IMR-90 (cell line): Measurements from ENCODE around the gene SENP7. TPM values are rescaled to one million over a fixed set of nuclear protein-coding genes. Genes with fewer than 3 reads are reported as not detected.
"Not testable (repeated sequence)": the region's sequence is repeated elsewhere in the genome, so short reads cannot be mapped to it uniquely, and the experiment has no call there.

Source experiments
- ATAC-seq: fragments of 200-7000 bp; cut with Tn5 transposase; 2 replicates; pipeline ENCODE4 v1.9.1; 2020; ENCODE audit warnings: low read depth, mild to moderate bottlenecking, moderate library complexity
- BruUV-seq: library from RNA; stranded (reverse); fragments of 400-500 nt; replicated peaks from 2 replicates; lab custom pipeline; 2021; lab: Mats Ljungman, UMichigan
- CTCF ChIA-PET: fragments of 300-600 bp; formaldehyde crosslinking; extraction: SDS; loops from one replicate; lab custom pipeline; 2021; ENCODE audit warnings: antibody characterized with exemption; lab: Yijun Ruan, JAX
- POLR2A ChIA-PET: fragments of 300-600 bp; sonication (Branson Sonifier 250); formaldehyde crosslinking; loops from one replicate; lab custom pipeline; 2022; ENCODE audit warnings: antibody characterized with exemption; ENCODE audit not compliant: unreplicated experiment; lab: Charles Lee
- DNase-seq: peaks from one replicate; pipeline ENCODE4 v3.0.0; 2013
- H2AFZ ChIP-seq: replicated peaks from 2 replicates; pipeline ENCODE3; 2013; ENCODE audit warnings: low read length, mild to moderate bottlenecking; ENCODE audit not compliant: poor library complexity
- H2AK5ac ChIP-seq: 2 replicates; pipeline ENCODE4 v1.6.1; 2013; ENCODE audit warnings: low read depth, low read length, inconsistent platforms
- H2AK9ac ChIP-seq: replicated peaks from 2 replicates; pipeline ENCODE3; 2013; ENCODE audit warnings: mild to moderate bottlenecking, low read depth, low read length, moderate library complexity; ENCODE audit not compliant: poor library complexity
- H2BK120ac ChIP-seq: 2 replicates; pipeline ENCODE4 v1.6.1; 2013; ENCODE audit warnings: low read depth, low read length, inconsistent platforms
- H2BK15ac ChIP-seq: 3 replicates; pipeline ENCODE4 v1.6.1; 2013; ENCODE audit warnings: low read depth, low read length, inconsistent platforms
- H2BK20ac ChIP-seq: 2 replicates; pipeline ENCODE4 v1.6.1; 2013; ENCODE audit warnings: low read depth, mild to moderate bottlenecking, inconsistent platforms, low read length, moderate library complexity
- H2BK5ac ChIP-seq: 2 replicates; pipeline ENCODE4 v1.6.1; 2013; ENCODE audit warnings: mild to moderate bottlenecking, low read depth, low read length, inconsistent platforms; ENCODE audit not compliant: poor library complexity, severe bottlenecking
- H3K14ac ChIP-seq: replicated peaks from 2 replicates; pipeline ENCODE4 v1.6.1; 2013; ENCODE audit warnings: low read depth, low read length, inconsistent platforms
- H3K18ac ChIP-seq: 2 replicates; pipeline ENCODE4 v1.6.1; 2013; ENCODE audit warnings: low read depth, low read length, control low read depth
- H3K23ac ChIP-seq: 2 replicates; pipeline ENCODE4 v1.6.1; 2013; ENCODE audit warnings: low read depth, low read length, inconsistent platforms
- H3K27ac ChIP-seq: 2 replicates; pipeline ENCODE4 v1.5.1; 2013; ENCODE audit warnings: mild to moderate bottlenecking, control low read depth, low read length; ENCODE audit not compliant: insufficient read depth
- H3K27me3 ChIP-seq: 2 replicates; pipeline ENCODE4 v1.6.1; 2013; ENCODE audit warnings: low read length; ENCODE audit not compliant: control insufficient read depth, insufficient read depth
- H3K36me3 ChIP-seq: 2 replicates; pipeline ENCODE4 v1.6.1; 2013; ENCODE audit warnings: low read length, mixed read lengths; ENCODE audit not compliant: control insufficient read depth, insufficient read depth
- H3K4ac ChIP-seq: 2 replicates; pipeline ENCODE4 v1.6.1; 2013; ENCODE audit warnings: low read depth, low read length, inconsistent platforms
- H3K4me1 ChIP-seq: 2 replicates; pipeline ENCODE4 v1.6.1; 2013; ENCODE audit warnings: low read length, mixed read lengths; ENCODE audit not compliant: control insufficient read depth, insufficient read depth
- H3K4me2 ChIP-seq: 2 replicates; pipeline ENCODE4 v1.6.1; 2013; ENCODE audit warnings: low read depth, mild to moderate bottlenecking, control low read depth, low read length, moderate library complexity
- H3K4me3 ChIP-seq: 2 replicates; pipeline ENCODE4 v1.5.1; 2013; ENCODE audit warnings: low read depth, mild to moderate bottlenecking, control low read depth, low read length, moderate library complexity; ENCODE audit not compliant: insufficient read depth
- H3K56ac ChIP-seq: 2 replicates; pipeline ENCODE4 v1.6.1; 2013; ENCODE audit warnings: low read length, inconsistent platforms; ENCODE audit not compliant: insufficient read depth; ENCODE audit errors: extremely low read depth
- H3K79me1 ChIP-seq, 2 experiments: 2 replicates each; pipeline ENCODE4 v1.6.1; 2013; ENCODE audit warnings: low read length in 2 of 2, inconsistent platforms in 1 of 2, low read depth in 1 of 2
- H3K9ac ChIP-seq: 2 replicates; pipeline ENCODE4 v1.6.1; 2013; ENCODE audit warnings: low read depth, low read length, control low read depth
- H3K9me1 ChIP-seq: 2 replicates; pipeline ENCODE4 v1.6.1; 2013; ENCODE audit warnings: low read length, inconsistent platforms; ENCODE audit not compliant: insufficient read depth
- H3K9me3 ChIP-seq: 2 replicates; pipeline ENCODE4 v1.6.1; 2013; ENCODE audit warnings: low read length; ENCODE audit not compliant: control insufficient read depth, insufficient read depth
- H4K20me1 ChIP-seq: 2 replicates; pipeline ENCODE4 v1.6.1; 2013; ENCODE audit warnings: low read length, inconsistent platforms; ENCODE audit not compliant: insufficient read depth
- H4K5ac ChIP-seq: 2 replicates; pipeline ENCODE4 v1.6.1; 2013; ENCODE audit warnings: mild to moderate bottlenecking, low read depth, low read length, control low read depth
- H4K8ac ChIP-seq, 2 experiments: 2 replicates each; pipeline ENCODE4 v1.6.1; 2013; ENCODE audit warnings: low read depth in 2 of 2, low read length in 2 of 2, control low read depth in 1 of 2, inconsistent platforms in 1 of 2
- H4K91ac ChIP-seq: 2 replicates; pipeline ENCODE4 v1.6.1; 2013; ENCODE audit warnings: low read depth, low read length, inconsistent platforms; ENCODE audit not compliant: insufficient read depth
- dilution Hi-C: fragments of 300-500 bp; cut with HindIII; formaldehyde crosslinking; loops from one replicate; pipeline ENCODE4 v1.14.3; 2018; ENCODE audit warnings: low sequenced_read_pairs; ENCODE audit not compliant: unreplicated experiment
- in situ Hi-C: fragments of 300-500 bp; cut with MboI; formaldehyde crosslinking; loops from 3 replicates; pipeline ENCODE4 v1.14.3; 2019; ENCODE audit warnings: low sequenced_read_pairs, inconsistent platforms, mixed read lengths
- intact Hi-C: fragments of 100-400 bp; cut with micrococcal nuclease; formaldehyde crosslinking; loops from 2 replicates; pipeline ENCODE4 v1.10.0; 2022
- polyA plus RNA-seq, 3 experiments: library from polyadenylated mRNA; depleted of rRNA; stranded (reverse); fragments of >200 nt; gene quantifications; 2 replicates each; pipeline ENCODE4 v1.2.3, GENCODE V29; 2012; ENCODE audit warnings: low replicate concordance in 1 of 3
- total RNA-seq: library from RNA; depleted of rRNA; stranded (reverse); fragments of >200 nt; gene quantifications from 2 replicates; pipeline ENCODE4 v1.2.3, GENCODE V29; 2012

The SENP7 gene
- total and polyA plus RNA-seq, 2 of the 4 experiments (the other 2 are of a cell fraction), result 5.5 to 8.4 TPM

DNA sequence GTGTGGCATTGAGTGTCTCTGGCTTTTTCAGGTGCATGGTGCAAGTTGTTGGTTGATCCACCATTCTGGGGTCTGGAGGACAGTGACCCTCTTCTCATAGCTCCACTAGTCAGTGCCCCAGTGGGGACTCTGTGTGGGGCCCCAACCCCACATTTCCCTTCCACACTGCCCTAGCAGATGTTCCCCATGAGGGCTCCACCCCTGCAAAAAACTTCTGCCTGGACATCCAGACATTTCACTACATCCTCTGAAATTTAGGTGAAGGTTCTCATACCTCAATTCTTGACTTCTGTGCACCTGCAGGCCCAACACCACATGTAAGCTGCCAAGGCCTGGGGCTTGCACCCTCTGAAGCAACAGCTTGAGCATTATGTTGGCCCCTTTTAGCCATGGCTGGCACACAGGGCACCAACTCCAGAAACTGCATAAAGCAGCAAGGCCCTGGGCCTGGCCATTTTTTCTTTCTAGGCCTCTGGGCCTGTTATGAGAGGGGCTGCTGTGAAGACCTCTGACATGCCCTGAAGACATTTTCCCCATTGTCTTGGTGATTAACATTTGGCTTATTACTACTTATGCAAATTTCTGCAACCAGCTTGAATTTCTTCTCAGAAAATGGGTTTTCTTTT lies 204.8 kb downstream of the SENP7 start:
- H3K36me3 ChIP-seq, H3K4me3 ChIP-seq, H2AFZ ChIP-seq, H4K20me1 ChIP-seq, H4K8ac ChIP-seq, in situ Hi-C loops, ATAC-seq, dilution Hi-C loops, H2BK120ac ChIP-seq, intact Hi-C loops, H3K4ac ChIP-seq, H2AK9ac ChIP-seq, CTCF ChIA-PET, H3K14ac ChIP-seq, H3K23ac ChIP-seq, H2BK5ac ChIP-seq, H4K5ac ChIP-seq, DNase-seq, H2AK5ac ChIP-seq, H3K56ac ChIP-seq, H3K9me1 ChIP-seq, BruUV-seq, H2BK15ac ChIP-seq, H3K18ac ChIP-seq, POLR2A ChIA-PET, H2BK20ac ChIP-seq, H3K27ac ChIP-seq, H3K27me3 ChIP-seq, H3K79me1 ChIP-seq, H3K9ac ChIP-seq, H3K4me1 ChIP-seq, H4K91ac ChIP-seq, H3K4me2 ChIP-seq: not testable (repeated sequence)
- H3K9me3 ChIP-seq, result peaks cover 12% of the 10 kb centered on the region
